Activated gamma-delta T cell (primary cell): ENCODE measurements around the gene TUFT1.
"Not testable (repeated sequence)": the region's sequence is repeated elsewhere in the genome, so short reads cannot be mapped to it uniquely, and the experiment has no call there.

Source experiments
- DNase-seq: peaks from one replicate; lab custom pipeline; 2025; lab: John Stamatoyannopoulos, UW

The TUFT1 gene

DNA sequence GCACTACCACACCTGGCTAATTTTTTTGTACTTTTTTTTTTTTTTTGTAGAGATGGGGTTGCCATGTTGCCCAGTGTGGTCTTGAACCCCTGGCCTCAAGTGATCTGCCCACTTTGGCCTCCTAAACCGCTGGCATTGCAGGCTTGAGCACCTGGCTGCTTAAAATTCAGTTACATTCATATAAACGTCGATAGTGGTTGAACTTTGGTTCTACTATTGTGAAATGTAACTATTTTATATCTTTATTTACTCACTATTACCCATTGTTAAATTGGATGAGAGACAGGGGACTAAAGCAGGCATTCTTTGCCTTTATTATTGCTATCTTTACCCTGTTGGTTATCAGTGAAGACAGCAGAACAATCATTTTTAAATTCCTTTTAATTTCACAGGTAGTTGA is 77.9 kb downstream of the TUFT1 start:
- no peak for DNase-seq

DNA sequence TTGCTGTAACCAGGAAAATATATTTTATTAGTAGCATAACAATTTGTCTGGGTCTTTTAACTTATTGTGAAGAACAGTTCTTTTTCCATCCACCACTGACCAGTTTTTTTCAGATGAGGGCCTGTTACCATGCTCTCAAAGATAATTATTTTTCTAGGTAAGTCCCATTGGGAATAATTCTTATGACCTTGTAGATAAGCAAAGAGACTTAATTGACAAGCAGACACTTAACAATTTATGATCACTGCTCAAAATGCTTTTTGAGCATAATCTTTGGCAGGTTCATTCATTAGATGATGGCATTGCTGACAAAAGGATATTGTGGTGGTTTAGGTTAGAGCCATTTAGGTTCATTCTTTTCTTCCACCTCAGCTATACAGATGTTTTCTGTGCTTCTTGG is 78.4 kb downstream of the TUFT1 start:
- no peak for DNase-seq

DNA sequence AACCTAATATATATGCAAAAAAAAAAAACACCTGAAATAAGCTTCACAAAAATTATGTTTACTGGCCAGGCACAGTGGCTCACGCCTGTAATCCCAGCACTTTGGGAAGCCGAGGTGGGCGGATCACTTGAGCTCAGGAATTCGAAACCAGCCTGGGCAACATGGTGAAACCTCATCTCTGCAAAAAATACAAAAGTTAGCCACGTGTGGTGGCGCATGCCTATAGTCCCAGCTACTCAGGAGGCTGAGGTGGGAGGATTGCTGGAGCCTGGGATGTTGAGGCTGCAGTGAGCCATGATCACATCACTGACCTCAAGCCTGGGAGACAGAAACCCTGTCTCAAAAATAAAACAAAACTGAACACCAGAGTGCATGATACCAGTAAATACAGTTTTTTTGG is 78.9 kb downstream of the TUFT1 start:
- not testable (repeated sequence) for DNase-seq

DNA sequence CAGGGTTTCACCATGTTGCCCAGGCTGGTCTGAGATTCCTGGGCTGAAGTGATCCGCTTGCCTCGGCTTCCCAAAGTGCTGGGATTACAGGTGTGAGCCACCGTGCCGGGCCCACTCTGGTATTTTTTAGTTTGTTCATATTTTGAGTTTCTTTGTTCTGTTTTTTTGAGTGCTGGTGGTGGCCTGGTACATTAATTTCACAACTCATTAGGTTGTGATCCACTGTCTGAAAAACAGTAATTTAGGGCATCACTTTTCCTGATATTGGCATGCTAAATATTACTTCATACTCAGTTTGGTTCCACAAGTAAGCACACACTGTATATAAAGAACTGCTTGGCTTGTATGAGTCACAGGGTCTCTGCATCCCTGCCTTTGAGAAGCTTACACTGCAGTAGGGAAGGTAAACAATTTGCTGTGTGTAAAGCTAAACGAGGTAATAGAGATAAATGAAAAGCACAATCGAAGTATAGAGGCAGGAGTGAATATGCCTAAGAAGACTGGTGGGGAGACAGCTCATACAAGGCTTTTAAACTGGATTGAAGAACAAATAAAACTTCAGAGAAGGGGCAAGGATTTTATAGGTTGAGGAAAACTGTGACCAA is 79.5 kb downstream of the TUFT1 start:
- DNase-seq, result no peak

DNA sequence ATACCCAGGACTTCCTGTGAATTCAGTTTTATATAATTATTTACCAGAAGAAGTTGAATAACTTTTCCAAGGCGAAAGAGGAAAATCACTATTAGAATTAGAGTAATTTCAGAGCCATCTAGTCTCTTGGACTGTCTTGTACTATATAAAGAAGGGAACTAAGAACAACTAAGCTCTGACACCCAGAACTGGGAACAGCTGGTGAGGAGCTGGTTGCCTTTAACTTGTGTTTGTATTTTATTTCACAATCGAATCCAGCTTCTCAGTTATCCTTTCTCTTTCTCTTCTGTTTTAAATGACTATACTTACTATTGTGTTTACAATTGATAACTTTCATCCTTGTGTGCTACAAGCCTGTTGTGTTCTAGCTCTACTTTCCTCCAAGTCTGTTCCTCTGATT is 80.2 kb downstream of the TUFT1 start:
- no peak for DNase-seq

DNA sequence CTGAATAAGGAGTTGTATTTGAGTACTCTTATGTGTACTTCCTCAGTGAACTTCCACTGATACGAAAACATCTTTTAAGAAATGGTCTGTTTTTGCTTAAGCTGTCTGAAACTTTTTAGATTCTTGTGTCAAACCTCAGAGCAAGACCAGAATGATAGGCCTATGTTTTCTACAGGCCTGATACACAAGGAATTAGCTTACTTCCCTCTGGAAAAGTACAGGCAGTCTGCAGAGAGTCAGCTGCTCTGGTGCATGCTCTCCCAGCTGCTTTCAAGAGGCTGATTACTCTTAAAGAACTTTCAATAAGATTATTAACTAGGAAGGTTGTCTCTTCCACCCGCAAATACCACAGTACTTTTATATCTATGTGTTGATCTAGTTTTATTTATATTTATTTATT is 81.2 kb downstream of the TUFT1 start:
- DNase-seq, result no peak

DNA sequence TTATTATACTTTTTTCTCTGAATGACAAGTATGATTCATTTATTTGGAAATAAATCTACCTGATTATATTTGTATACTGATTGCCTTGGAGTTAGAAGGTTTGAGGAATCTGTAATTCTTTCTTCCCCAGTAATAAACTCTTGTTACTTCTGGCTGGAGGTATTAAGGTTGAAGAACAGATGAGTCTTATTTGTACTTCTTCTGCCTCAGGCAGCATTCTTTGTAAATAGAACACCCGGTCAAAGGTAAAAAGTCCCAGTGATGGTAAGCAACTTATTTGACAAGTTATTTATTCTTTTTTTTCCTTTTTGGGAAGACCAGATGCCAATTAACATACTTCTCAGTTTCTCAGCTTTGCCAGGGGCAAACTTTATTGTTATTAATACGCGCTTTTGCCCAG is 84.7 kb downstream of the TUFT1 start:
- no peak for DNase-seq

DNA sequence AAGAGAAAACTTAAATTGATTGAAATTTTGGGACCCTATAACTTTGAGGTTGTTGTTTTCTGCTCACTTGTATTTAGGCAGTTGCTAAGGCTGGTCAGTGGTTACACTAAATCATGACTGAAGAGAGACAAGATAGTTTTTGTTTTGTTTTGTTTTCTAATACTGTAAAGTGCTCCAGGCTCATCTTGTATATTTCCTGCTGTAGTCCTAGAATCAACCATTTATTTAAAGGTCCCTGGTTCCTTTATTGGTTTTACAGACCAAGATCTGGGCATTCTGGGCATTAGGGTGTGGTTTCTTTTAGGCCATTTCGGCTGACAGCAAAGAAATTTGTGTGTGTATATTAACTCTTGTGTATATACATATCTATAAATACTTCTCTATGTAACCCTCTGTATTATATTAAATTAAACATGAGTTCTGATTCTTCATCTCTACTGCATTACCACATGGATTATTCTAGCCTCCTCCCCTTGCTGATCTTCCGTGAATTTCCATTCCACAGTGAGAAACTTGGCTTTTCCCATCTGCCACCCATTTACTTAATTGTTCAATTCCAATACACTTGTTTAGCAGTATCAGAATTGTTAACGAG is 86.7 kb downstream of the TUFT1 start:
- DNase-seq, result no peak

DNA sequence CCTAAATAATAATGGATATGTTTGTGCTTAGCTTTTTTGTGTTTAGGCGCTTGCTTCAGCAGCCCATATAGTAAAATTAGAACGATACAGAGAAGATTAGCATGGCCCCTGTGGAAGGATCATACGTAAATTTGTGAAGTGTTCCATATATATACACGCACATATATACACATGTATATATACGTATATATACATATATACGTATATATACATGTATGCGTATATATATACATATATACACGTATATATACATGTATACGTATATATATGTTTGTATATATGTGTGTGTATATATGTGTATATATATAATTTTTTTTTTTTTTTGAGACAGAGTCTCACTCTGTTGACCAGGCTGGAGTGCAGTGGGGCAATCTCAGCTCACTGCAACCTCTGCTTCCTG is 89.2 kb downstream of the TUFT1 start:
- DNase-seq, result no peak
